H9 (cell line): Measurements from ENCODE around the gene SPTBN1. TPM values are rescaled to one million over a fixed set of nuclear protein-coding genes. Genes with fewer than 3 reads are reported as not detected.

Experiments used
- DNase-seq: peaks from one replicate; pipeline ENCODE4 v3.0.0-alpha.2; 2017
- H2AFZ ChIP-seq: one replicate; pipeline ENCODE4 v1.6.1; 2013; ENCODE audit warnings: mild to moderate bottlenecking, low read length, control low read depth, moderate library complexity
- H2AK5ac ChIP-seq: 2 replicates; pipeline ENCODE4 v1.6.1; 2013; ENCODE audit warnings: low read length, control low read depth, mixed read lengths; ENCODE audit not compliant: insufficient read length
- H2BK120ac ChIP-seq: one replicate; pipeline ENCODE4 v1.6.1; 2013; ENCODE audit warnings: low read depth, mild to moderate bottlenecking, low read length, control low read depth, inconsistent platforms; ENCODE audit not compliant: poor library complexity, severe bottlenecking
- H2BK12ac ChIP-seq: 2 replicates; pipeline ENCODE4 v1.6.1; 2013; ENCODE audit warnings: low read length, control low read depth, mixed read lengths, low read depth; ENCODE audit not compliant: insufficient read length
- H2BK15ac ChIP-seq: 2 replicates; pipeline ENCODE4 v1.6.1; 2013; ENCODE audit warnings: low read depth, low read length, control low read depth
- H2BK20ac ChIP-seq: one replicate; pipeline ENCODE4 v1.6.1; 2013; ENCODE audit warnings: low read depth, mild to moderate bottlenecking, low read length, control low read depth, inconsistent platforms; ENCODE audit not compliant: poor library complexity, severe bottlenecking
- H2BK5ac ChIP-seq: 2 replicates; pipeline ENCODE4 v1.6.1; 2013; ENCODE audit warnings: low read length, control low read depth, mixed read lengths; ENCODE audit not compliant: insufficient read length
- H3K14ac ChIP-seq: 2 replicates; pipeline ENCODE4 v1.6.1; 2013; ENCODE audit warnings: low read length, control low read depth; ENCODE audit not compliant: insufficient read depth
- H3K18ac ChIP-seq: 2 replicates; pipeline ENCODE4 v1.6.1; 2013; ENCODE audit warnings: low read depth, mild to moderate bottlenecking, mixed read lengths, low read length, control low read depth; ENCODE audit not compliant: insufficient read length
- H3K23ac ChIP-seq: 2 replicates; pipeline ENCODE4 v1.6.1; 2013; ENCODE audit warnings: low read length, control low read depth, mixed read lengths, low read depth; ENCODE audit not compliant: insufficient read length
- H3K23me2 ChIP-seq: 2 replicates; pipeline ENCODE4 v1.6.1; 2013; ENCODE audit warnings: low read depth, mild to moderate bottlenecking, mixed read lengths, low read length, control low read depth; ENCODE audit not compliant: insufficient read length, poor library complexity, severe bottlenecking
- H3K27ac ChIP-seq: 2 replicates; pipeline ENCODE4 v1.5.1; 2013; ENCODE audit warnings: low read length, control low read depth, mixed read lengths, low read depth; ENCODE audit not compliant: insufficient read length
- H3K27me3 ChIP-seq: 2 replicates; pipeline ENCODE4 v1.6.1; 2013; ENCODE audit warnings: low read length, control low read depth, inconsistent platforms; ENCODE audit not compliant: insufficient read depth
- H3K4ac ChIP-seq: 2 replicates; pipeline ENCODE4 v1.6.1; 2013; ENCODE audit warnings: low read depth, mild to moderate bottlenecking, control low read depth, inconsistent platforms, low read length, moderate library complexity
- H3K4me1 ChIP-seq: 2 replicates; pipeline ENCODE4 v1.6.1; 2013; ENCODE audit warnings: low read length, control low read depth, inconsistent platforms; ENCODE audit not compliant: insufficient read depth
- H3K4me2 ChIP-seq: 2 replicates; pipeline ENCODE4 v1.6.1; 2013; ENCODE audit warnings: low read length, control low read depth, mixed read lengths; ENCODE audit not compliant: insufficient read length, insufficient read depth
- H3K56ac ChIP-seq: 2 replicates; pipeline ENCODE4 v1.6.1; 2013; ENCODE audit warnings: low read depth, mild to moderate bottlenecking, mixed read lengths, low read length, control low read depth; ENCODE audit not compliant: insufficient read length
- H3K79me1 ChIP-seq: 2 replicates; pipeline ENCODE4 v1.6.1; 2013; ENCODE audit warnings: low read depth, mild to moderate bottlenecking, moderate library complexity, low read length, control low read depth, inconsistent platforms; ENCODE audit not compliant: insufficient read depth, poor library complexity, severe bottlenecking
- H3K79me2 ChIP-seq: 2 replicates; pipeline ENCODE4 v1.6.1; 2013; ENCODE audit warnings: low read length, control low read depth, inconsistent platforms; ENCODE audit not compliant: insufficient read depth
- H3K9ac ChIP-seq: 2 replicates; pipeline ENCODE4 v1.6.1; 2013; ENCODE audit warnings: low read length, control low read depth, mixed read lengths; ENCODE audit not compliant: insufficient read length; ENCODE audit errors: extremely low read depth
- H3K9me3 ChIP-seq: one replicate; pipeline ENCODE4 v1.6.1; 2013; ENCODE audit warnings: low read depth, low read length, inconsistent platforms; ENCODE audit not compliant: control insufficient read depth
- H3T11ph ChIP-seq: one replicate; pipeline ENCODE4 v1.6.1; 2013; ENCODE audit warnings: mild to moderate bottlenecking, low read length, control low read depth, inconsistent platforms
- H4K20me1 ChIP-seq: one replicate; pipeline ENCODE4 v1.6.1; 2013; ENCODE audit not compliant: control insufficient read depth, insufficient read length, insufficient read depth
- H4K5ac ChIP-seq: 2 replicates; pipeline ENCODE4 v1.6.1; 2013; ENCODE audit warnings: low read depth, mild to moderate bottlenecking, mixed read lengths, low read length, control low read depth; ENCODE audit not compliant: insufficient read length
- H4K8ac ChIP-seq: replicated peaks from 2 replicates; pipeline ENCODE4 v1.6.1; 2013; ENCODE audit warnings: low read length, control low read depth, mixed read lengths, low read depth; ENCODE audit not compliant: insufficient read length
- H4K91ac ChIP-seq: 2 replicates; pipeline ENCODE4 v1.6.1; 2013; ENCODE audit warnings: low read depth, mild to moderate bottlenecking, moderate library complexity, mixed read lengths, low read length, control low read depth; ENCODE audit not compliant: insufficient read length
- H3K27ac Mint-ChIP-seq, 3 experiments: 2 replicates in 2 of 3; 3 replicates in 1 of 3; pipeline ENCODE4 v1.8.0; 2020 to 2021; ENCODE audit warnings: mixed read lengths in 3 of 3, mild to moderate bottlenecking in 1 of 3, moderate library complexity in 1 of 3
- H3K27me3 Mint-ChIP-seq: 2 replicates; pipeline ENCODE4 v1.8.0; 2021; ENCODE audit warnings: low read depth, mild to moderate bottlenecking, moderate library complexity, mixed read lengths
- H3K36me3 Mint-ChIP-seq, 3 experiments: 2 replicates in 2 of 3; 3 replicates in 1 of 3; pipeline ENCODE4 v1.8.0; 2020 to 2021; ENCODE audit warnings: low read depth in 3 of 3, mixed read lengths in 3 of 3; ENCODE audit not compliant: insufficient read depth in 1 of 3
- H3K4me1 Mint-ChIP-seq, 2 experiments: 2 replicates each; pipeline ENCODE4 v1.8.0; 2020; ENCODE audit warnings: mixed read lengths in 2 of 2
- H3K4me3 Mint-ChIP-seq, 2 experiments: 2 replicates in 1 of 2; 3 replicates in 1 of 2; pipeline ENCODE4 v1.8.0; 2020 to 2021; ENCODE audit warnings: mild to moderate bottlenecking in 2 of 2, mixed read lengths in 2 of 2, moderate library complexity in 1 of 2
- H3K9me3 Mint-ChIP-seq, 2 experiments: 2 replicates in 1 of 2; 3 replicates in 1 of 2; pipeline ENCODE4 v1.8.0; 2020; ENCODE audit warnings: mild to moderate bottlenecking in 2 of 2, mixed read lengths in 2 of 2, moderate library complexity in 1 of 2
- CTCF ChIP-seq: fragments of 200-600 bp; sonication (generic); conservative IDR thresholded peaks from 3 replicates; pipeline ENCODE4 v1.8.0; 2021; ENCODE audit warnings: antibody characterized with exemption, mild to moderate bottlenecking
- total RNA-seq: library from RNA; stranded (reverse); gene quantifications from 2 replicates; pipeline ENCODE4 v1.2.1, GENCODE V29; 2021

Gene SPTBN1
- total RNA-seq, 1 experiment from 2014 or later, result 164 TPM

GRCh38 chr2:54437588-54437987 is 18.5 kb upstream of the SPTBN1 start:
- Histone ChIP-seq H3K79me2 (no peaks in the 10 kb centered on the region), H3K79me1 (no peaks in the 10 kb centered on the region), H3K4ac (no peak overlapping the region), H4K20me1 (no peaks in the 10 kb centered on the region), H2AK5ac (no peak overlapping the region), H3K27ac (no peak overlapping the region), H4K91ac (no peak overlapping the region), H2BK20ac (no peak overlapping the region), H2BK15ac (no peak overlapping the region), H3K56ac (no peak overlapping the region), H3K4me2 (no peak overlapping the region), H2BK5ac (no peak overlapping the region), H3K23ac (no peak overlapping the region), H3K4me1 (no peaks in the 10 kb centered on the region), H3K18ac (no peak overlapping the region), H3K27me3 (no peaks in the 10 kb centered on the region), H3K9ac (no peak overlapping the region), H4K5ac (no peak overlapping the region), H3K23me2 (no peaks in the 10 kb centered on the region), H4K8ac (no peak overlapping the region), H3K14ac (no peak overlapping the region), H2AFZ (no peak overlapping the region), H2BK12ac (no peak overlapping the region), H2BK120ac (no peak overlapping the region), H3T11ph (no peak overlapping the region), H3K9me3 (no peaks in the 10 kb centered on the region)
- no peak overlapping the region for H3K4me3 Mint-ChIP-seq
- no peak overlapping the region for H3K27ac Mint-ChIP-seq
- peaks cover 2 to 3% of the 10 kb centered on the region in 2 experiments for H3K4me1 Mint-ChIP-seq
- H3K27me3 Mint-ChIP-seq, result no peaks in the 10 kb centered on the region
- DNase-seq, result no peak
- no peak for TF ChIP-seq CTCF
- H3K36me3 Mint-ChIP-seq, result no peaks in the 10 kb centered on the region
- H3K9me3 Mint-ChIP-seq, result no peaks in the 10 kb centered on the region
